CD4-positive, alpha-beta T cell (primary cell): Measurements from ENCODE around the gene BCL3. TPM values are rescaled to one million over a fixed set of nuclear protein-coding genes. Genes with fewer than 3 reads are reported as not detected.

ENCODE experiments used
- ATAC-seq: fragments of 200-7000 bp; cut with Tn5 transposase; one replicate; pipeline ENCODE4 v1.10.0; 2022; ENCODE audit warnings: mild to moderate bottlenecking; ENCODE audit not compliant: poor library complexity
- CTCF ChIA-PET: fragments of 350-600 bp; sonication (Branson Sonifier 250); formaldehyde crosslinking; loops from one replicate; lab custom pipeline; 2021; ENCODE audit warnings: antibody characterized with exemption, inconsistent platforms; lab: Charles Lee
- POLR2A ChIA-PET: fragments of 350-600 bp; sonication (Branson Sonifier 250); formaldehyde crosslinking; loops from one replicate; lab custom pipeline; 2021; ENCODE audit warnings: antibody characterized with exemption, inconsistent platforms; lab: Charles Lee
- DNase-seq, 14 experiments: peaks; one replicate each; pipeline ENCODE4 v3.0.0-alpha.2; 2013 to 2020; ENCODE audit warnings: mixed read lengths in 2 of 14
- H3K27ac ChIP-seq, 2 donors: one replicate each; pipeline versions ENCODE4 v1.5.1 to v1.7.0; 2013; ENCODE audit warnings: low read length in 2 of 2, low read depth in 1 of 2, mild to moderate bottlenecking in 1 of 2
- H3K27me3 ChIP-seq, 2 experiments: 1 replicate in 1 of 2; 2 replicates in 1 of 2; pipeline versions ENCODE4 v1.6.1 to v1.7.0; 2013; ENCODE audit warnings: low read length in 2 of 2, control low read depth in 1 of 2, mild to moderate bottlenecking in 1 of 2, moderate library complexity in 1 of 2; ENCODE audit not compliant: insufficient read depth in 2 of 2, control insufficient read depth in 1 of 2
- H3K36me3 ChIP-seq: one replicate; pipeline ENCODE4 v1.6.1; 2013; ENCODE audit warnings: low read length, control low read depth; ENCODE audit not compliant: insufficient read depth
- H3K4me1 ChIP-seq: one replicate; pipeline ENCODE4 v1.6.1; 2013; ENCODE audit warnings: low read length, control low read depth; ENCODE audit not compliant: insufficient read depth
- H3K4me3 ChIP-seq: one replicate; pipeline ENCODE4 v1.5.1; 2013; ENCODE audit warnings: mild to moderate bottlenecking, low read length, moderate library complexity
- H3K9me3 ChIP-seq, 2 experiments: 1 replicate in 1 of 2; 2 replicates in 1 of 2; pipeline versions ENCODE4 v1.6.1 to v1.7.0; 2013; ENCODE audit warnings: low read length in 2 of 2, mild to moderate bottlenecking in 2 of 2, control low read depth in 1 of 2, moderate library complexity in 1 of 2; ENCODE audit not compliant: control insufficient read depth in 1 of 2, insufficient read depth in 1 of 2
- H3K27ac Mint-ChIP-seq: one replicate; pipeline ENCODE4 v1.8.0; 2020; ENCODE audit warnings: mixed read lengths
- H3K27me3 Mint-ChIP-seq: one replicate; pipeline ENCODE4 v1.8.0; 2021; ENCODE audit warnings: mixed read lengths
- H3K36me3 Mint-ChIP-seq: one replicate; pipeline ENCODE4 v1.8.0; 2021; ENCODE audit warnings: low read depth, mixed read lengths
- H3K4me1 Mint-ChIP-seq: one replicate; pipeline ENCODE4 v1.8.0; 2021; ENCODE audit warnings: low read depth, mixed read lengths
- H3K4me3 Mint-ChIP-seq: one replicate; pipeline ENCODE4 v1.8.0; 2020; ENCODE audit warnings: mild to moderate bottlenecking, mixed read lengths
- H3K9me3 Mint-ChIP-seq: one replicate; pipeline ENCODE4 v1.8.0; 2020; ENCODE audit warnings: mixed read lengths
- CTCF ChIP-seq: fragments of 200-600 bp; IDR thresholded peaks from one replicate; pipeline ENCODE4 v1.8.0; 2022; ENCODE audit warnings: antibody characterized with exemption, mild to moderate bottlenecking
- intact Hi-C, 2 experiments: fragments of 100-400 bp; cut with DNase I in 1 of 2; cut with micrococcal nuclease in 1 of 2; formaldehyde crosslinking; loops; one replicate each; pipeline versions ENCODE4 v1.15.1 to v1.9.0; 2023 to 2025; cut with DNase I, micrococcal nuclease
- total RNA-seq, 174 experiments: library from RNA in 2 of 174; stranded (reverse) in 2 of 174; gene quantifications; one replicate each; pipeline ENCODE4 v1.2.3 and lab custom pipeline; 2021 to 2026

Gene BCL3
- total RNA-seq, 2 experiments from 2014 or later: 90.9 to 97.1 TPM

GRCh38 chr19:44732235-44733014 lies 16.1 kb upstream of the BCL3 start:
- no peaks in the 10 kb centered on the region for H3K9me3 Mint-ChIP-seq
- CTCF ChIA-PET: no interaction called here
- no peaks in the 10 kb centered on the region for H3K36me3 Mint-ChIP-seq
- DNase-seq: peak in 1 of 14 experiments; percentile 20
- TF ChIP-seq CTCF: no peak
- no peak overlapping the region for H3K4me3 Mint-ChIP-seq
- peaks cover 3% of the 10 kb centered on the region for H3K4me1 ChIP-seq
- POLR2A ChIA-PET: interaction anchor here (1.0 kb wide), 1 partner anchor 41 kb away, joined by 3 read pairs; no protein-coding TSS in a partner anchor
- no peaks in the 10 kb centered on the region for H3K27me3 Mint-ChIP-seq
- intact Hi-C loops: no loop called here
- no peak overlapping the region for H3K4me3 ChIP-seq
- H3K36me3 ChIP-seq: no peaks in the 10 kb centered on the region
- no peak overlapping the region for H3K27ac Mint-ChIP-seq
- H3K4me1 Mint-ChIP-seq: no peaks in the 10 kb centered on the region
- H3K27me3 ChIP-seq: no peaks in the 10 kb centered on the region
- no peaks in the 10 kb centered on the region for H3K9me3 ChIP-seq
- ATAC-seq: no peak
- no peak overlapping the region for H3K27ac ChIP-seq

GRCh38 chr19:44734357-44734756 lies 14.2 kb upstream of the BCL3 start:
- Histone ChIP-seq H3K9me3 (no peaks in the 10 kb centered on the region), H3K36me3 (no peaks in the 10 kb centered on the region), H3K27ac (no peak overlapping the region), H3K27me3 (no peaks in the 10 kb centered on the region), H3K4me1 (no peaks in the 10 kb centered on the region), H3K4me3 (no peak overlapping the region)
- TF ChIP-seq CTCF: no peak
- Mint-ChIP-seq H3K27me3 (no peaks in the 10 kb centered on the region), H3K4me1 (no peaks in the 10 kb centered on the region), H3K27ac (no peak overlapping the region), H3K36me3 (no peaks in the 10 kb centered on the region), H3K4me3 (no peak overlapping the region), H3K9me3 (no peaks in the 10 kb centered on the region)
- no peak for DNase-seq
- POLR2A ChIA-PET: no interaction called here
- CTCF ChIA-PET: no interaction called here
- ATAC-seq: no peak
- intact Hi-C loops: no loop called here

- Histone ChIP-seq H3K36me3 (no peaks in the 10 kb centered on the region), H3K9me3 (no peaks in the 10 kb centered on the region), H3K4me3 (no peak overlapping the region), H3K4me1 (no peaks in the 10 kb centered on the region), H3K27me3 (no peaks in the 10 kb centered on the region), H3K27ac (no peak overlapping the region)
- POLR2A ChIA-PET: no interaction called here
- TF ChIP-seq CTCF: no peak
- Mint-ChIP-seq H3K4me3 (no peak overlapping the region), H3K27me3 (no peaks in the 10 kb centered on the region), H3K4me1 (no peaks in the 10 kb centered on the region), H3K9me3 (no peaks in the 10 kb centered on the region), H3K27ac (no peak overlapping the region), H3K36me3 (no peaks in the 10 kb centered on the region)
- ATAC-seq (no peak), DNase-seq (no peak)
- intact Hi-C loops: no loop called here
- CTCF ChIA-PET: no interaction called here
These were observed 13.5 kb upstream of the BCL3 start for GRCh38 chr19:44735011-44735410.
